HepG2 (cell line): ENCODE results near the gene MTSS2. TPM values are rescaled to one million over a fixed set of nuclear protein-coding genes. Genes with fewer than 3 reads are reported as not detected.

Experiments
- ATAC-seq: fragments of 200-7000 bp; cut with Tn5 transposase; 3 replicates; pipeline ENCODE4 v1.9.1; 2020; ENCODE audit warnings: mild to moderate bottlenecking, moderate library complexity
- BruUV-seq: library from RNA; stranded (reverse); fragments of 400-500 nt; replicated peaks from 2 replicates; lab custom pipeline; 2021; lab: Mats Ljungman, UMichigan
- CTCF ChIA-PET: fragments of 300-600 bp; formaldehyde crosslinking; extraction: SDS; loops from one replicate; lab custom pipeline; 2021; ENCODE audit warnings: low total read pairs, inconsistent platforms, low intra/inter-chr PET ratio; lab: Yijun Ruan, JAX
- POLR2A ChIA-PET: fragments of 350-600 bp; sonication (Branson Sonifier 250); formaldehyde crosslinking; loops from one replicate; lab custom pipeline; 2020; ENCODE audit warnings: antibody characterized with exemption, inconsistent platforms; lab: Yijun Ruan, JAX
- DNase-seq: peaks from one replicate; pipeline ENCODE4 v3.0.0-alpha.2; 2015; ENCODE audit warnings: low spot score
- FAIRE-seq: peaks from 3 replicates; lab custom pipeline; 2011; peaks lifted over from hg19 to GRCh38; lab: Jason Lieb, UNC
- H2AFZ ChIP-seq: one replicate; pipeline ENCODE4 v1.6.1; 2011; ENCODE audit warnings: low read length, inconsistent platforms
- H3K27ac ChIP-seq: fragments of 300-600 bp; 3 replicates; pipeline ENCODE4 v1.8.0; 2011; ENCODE audit warnings: mixed run types, mild to moderate bottlenecking, mixed read lengths, low read length, inconsistent platforms; ENCODE audit not compliant: insufficient read depth; ENCODE audit errors: extremely low read length
- H3K27me3 ChIP-seq, 2 experiments: fragments of 200-600 bp in 1 of 2; 2 replicates in 1 of 2; 3 replicates in 1 of 2; pipeline versions ENCODE4 v1.6.0 to v1.8.0; 2011; ENCODE audit warnings: low read length in 2 of 2, mild to moderate bottlenecking in 2 of 2, moderate library complexity in 2 of 2, inconsistent platforms in 1 of 2; ENCODE audit not compliant: insufficient read depth in 2 of 2, control insufficient read depth in 1 of 2
- H3K36me3 ChIP-seq, 2 experiments: fragments of 200-600 bp in 1 of 2; replicated peaks in 1 of 2; 2 replicates in 1 of 2; 3 replicates in 1 of 2; pipeline versions ENCODE4 v1.5.1 to v1.8.0; 2011; ENCODE audit warnings: low read length in 2 of 2, inconsistent platforms in 1 of 2; ENCODE audit not compliant: insufficient read depth in 2 of 2, control insufficient read depth in 1 of 2
- H3K4me1 ChIP-seq: 2 replicates; pipeline ENCODE4 v1.5.1; 2012; ENCODE audit warnings: low read length, inconsistent platforms; ENCODE audit not compliant: insufficient read depth
- H3K4me2 ChIP-seq: 2 replicates; pipeline ENCODE4 v1.6.0; 2011; ENCODE audit warnings: low read depth, low read length, inconsistent platforms
- H3K4me3 ChIP-seq, 3 experiments: fragments of 200-600 bp in 1 of 3; sonication (generic), shearing (Covaris generic) in 1 of 3; replicated peaks in 1 of 3; 2 replicates each; pipeline ENCODE4 v1.5.1; 2011 to 2016; ENCODE audit warnings: low read length in 3 of 3, inconsistent platforms in 2 of 3, low read depth in 2 of 3, mild to moderate bottlenecking in 2 of 3, control low read depth in 1 of 3, mixed read lengths in 1 of 3; ENCODE audit not compliant: insufficient read depth in 1 of 3
- H3K79me2 ChIP-seq: one replicate; pipeline ENCODE4 v1.6.1; 2011; ENCODE audit warnings: low read length, inconsistent platforms; ENCODE audit not compliant: insufficient read depth
- H3K9ac ChIP-seq: 2 replicates; pipeline ENCODE4 v1.6.0; 2011; ENCODE audit warnings: mild to moderate bottlenecking, low read depth, low read length, inconsistent platforms; ENCODE audit not compliant: insufficient read depth
- H3K9me3 ChIP-seq: 2 replicates; pipeline ENCODE4 v1.5.1; 2012; ENCODE audit warnings: mild to moderate bottlenecking, low read length
- H4K20me1 ChIP-seq: 2 replicates; pipeline ENCODE4 v1.6.0; 2011; ENCODE audit warnings: inconsistent platforms, mild to moderate bottlenecking, low read length, moderate library complexity; ENCODE audit not compliant: insufficient read depth
- BHLHE40 ChIP-seq: IDR thresholded peaks from 2 replicates; pipeline ENCODE4 v1.6.1; 2011; ENCODE audit warnings: low read length, improper control_type of control experiment
- CEBPB ChIP-seq: IDR thresholded peaks from 2 replicates; pipeline ENCODE4 v1.6.1; 2011; ENCODE audit warnings: low read depth, low read length, improper control_type of control experiment, borderline replicate concordance
- ETV5 ChIP-seq: IDR thresholded peaks from 2 replicates; pipeline ENCODE4 v1.6.1; 2018; ENCODE audit warnings: missing biosample characterization, missing genetic modification reagents, inconsistent platforms, borderline replicate concordance
- FOSL2 ChIP-seq: sonication (generic); formaldehyde crosslinking; IDR thresholded peaks from 2 replicates; pipeline ENCODE4 v1.4.0; 2020; ENCODE audit warnings: missing genetic modification reagents
- SMARCE1 ChIP-seq: fragments of 450-650 bp; IDR thresholded peaks from 2 replicates; pipeline ENCODE4 v1.6.1; 2017; ENCODE audit warnings: borderline replicate concordance
- SP5 ChIP-seq: IDR thresholded peaks from 2 replicates; pipeline ENCODE4 v1.6.1; 2016; ENCODE audit warnings: low read depth, borderline replicate concordance
- WIZ ChIP-seq: sonication (generic); formaldehyde crosslinking; IDR thresholded peaks from 2 replicates; pipeline ENCODE4 v1.5.1; 2020; ENCODE audit warnings: mild to moderate bottlenecking, missing genetic modification reagents
- ZFY ChIP-seq: sonication (generic); formaldehyde crosslinking; IDR thresholded peaks from 2 replicates; pipeline ENCODE4 v1.4.0; 2020; ENCODE audit warnings: missing genetic modification reagents
- ZNF441 ChIP-seq: sonication (generic); formaldehyde crosslinking; IDR thresholded peaks from 2 replicates; pipeline ENCODE4 v1.7.0; 2021; ENCODE audit warnings: missing genetic modification reagents, borderline replicate concordance
- ZNF615 ChIP-seq: sonication (generic); formaldehyde crosslinking; IDR thresholded peaks from 2 replicates; pipeline ENCODE4 v1.5.0; 2020; ENCODE audit warnings: mild to moderate bottlenecking, missing genetic modification reagents, borderline replicate concordance
- ZNF660 ChIP-seq: sonication (generic); formaldehyde crosslinking; IDR thresholded peaks from 2 replicates; pipeline ENCODE4 v1.5.1; 2020; ENCODE audit warnings: mild to moderate bottlenecking, low read depth, missing genetic modification reagents, borderline replicate concordance
- WGBS: methylation state at CpG from one replicate; pipeline ENCODE4 v1.1.6; 2017; ENCODE audit warnings: low lambda C conversion rate; 5-methylcytosine and 5-hydroxymethylcytosine counted together
- in situ Hi-C: cut with HindIII; loops from 2 replicates; pipeline ENCODE4 v1.10.0; 2017; ENCODE audit warnings: low pct_unique_long_range_greater_than_20kb; ENCODE audit not compliant: extremely low pct_ligation_motif_present
- intact Hi-C: fragments of 100-400 bp; cut with micrococcal nuclease; formaldehyde crosslinking; loops from one replicate; pipeline ENCODE4 v1.10.0; 2022; ENCODE audit not compliant: unreplicated experiment
- polyA plus RNA-seq, 8 experiments: library from polyadenylated mRNA; depleted of rRNA in 3 of 8; stranded (reverse) in 7 of 8; unstranded in 1 of 8; fragments of >200 nt; fragmentation: Illumina TruSeq in 4 of 8; extraction: Trizol in 4 of 8; gene quantifications; 2 replicates each; pipeline versions ENCODE4 v1.2.1 to v1.2.3, GENCODE V29; 2011 to 2016; ENCODE audit warnings: low read depth in 4 of 8, missing spikeins in 1 of 8, mixed read lengths in 1 of 8; ENCODE audit not compliant: insufficient read depth in 1 of 8
- total RNA-seq, 5 experiments: library from RNA; depleted of rRNA; stranded (reverse); fragments of >200 nt; fragmentation: Illumina TruSeq; extraction: Trizol; gene quantifications; 2 replicates each; pipeline ENCODE4 v1.2.3, GENCODE V29; 2016; ENCODE audit warnings: low read depth in 1 of 5
- TF ChIP-seq, protein P1 (sequence below): sonication (generic); formaldehyde crosslinking; IDR thresholded peaks from 2 replicates; pipeline ENCODE4 v1.4.0; 2020; ENCODE audit warnings: missing genetic modification reagents
- TF ChIP-seq, protein P2 (sequence below): sonication (generic); formaldehyde crosslinking; IDR thresholded peaks from 2 replicates; pipeline ENCODE4 v1.4.0; 2020; ENCODE audit warnings: missing genetic modification reagents, borderline replicate concordance
- TF ChIP-seq, protein P3 (sequence below): sonication (generic); formaldehyde crosslinking; IDR thresholded peaks from 2 replicates; pipeline ENCODE4 v1.8.1; 2023; ENCODE audit warnings: mild to moderate bottlenecking, missing genetic modification reagents
- TF ChIP-seq, protein P4 (sequence below): sonication (generic); IDR thresholded peaks from 2 replicates; pipeline ENCODE4 v1.6.1; 2016; ENCODE audit warnings: low read depth, borderline replicate concordance
- TF ChIP-seq, protein P5 (sequence below): sonication (generic); formaldehyde crosslinking; IDR thresholded peaks from 2 replicates; pipeline ENCODE4 v1.4.0; 2020; ENCODE audit warnings: missing genetic modification reagents, borderline replicate concordance

Gene MTSS2
- total and polyA plus RNA-seq, 2 of the 13 experiments (the other 11 are each of a cell fraction or from before 2014, with no cell fraction given): 132 to 242 TPM

DNA sequence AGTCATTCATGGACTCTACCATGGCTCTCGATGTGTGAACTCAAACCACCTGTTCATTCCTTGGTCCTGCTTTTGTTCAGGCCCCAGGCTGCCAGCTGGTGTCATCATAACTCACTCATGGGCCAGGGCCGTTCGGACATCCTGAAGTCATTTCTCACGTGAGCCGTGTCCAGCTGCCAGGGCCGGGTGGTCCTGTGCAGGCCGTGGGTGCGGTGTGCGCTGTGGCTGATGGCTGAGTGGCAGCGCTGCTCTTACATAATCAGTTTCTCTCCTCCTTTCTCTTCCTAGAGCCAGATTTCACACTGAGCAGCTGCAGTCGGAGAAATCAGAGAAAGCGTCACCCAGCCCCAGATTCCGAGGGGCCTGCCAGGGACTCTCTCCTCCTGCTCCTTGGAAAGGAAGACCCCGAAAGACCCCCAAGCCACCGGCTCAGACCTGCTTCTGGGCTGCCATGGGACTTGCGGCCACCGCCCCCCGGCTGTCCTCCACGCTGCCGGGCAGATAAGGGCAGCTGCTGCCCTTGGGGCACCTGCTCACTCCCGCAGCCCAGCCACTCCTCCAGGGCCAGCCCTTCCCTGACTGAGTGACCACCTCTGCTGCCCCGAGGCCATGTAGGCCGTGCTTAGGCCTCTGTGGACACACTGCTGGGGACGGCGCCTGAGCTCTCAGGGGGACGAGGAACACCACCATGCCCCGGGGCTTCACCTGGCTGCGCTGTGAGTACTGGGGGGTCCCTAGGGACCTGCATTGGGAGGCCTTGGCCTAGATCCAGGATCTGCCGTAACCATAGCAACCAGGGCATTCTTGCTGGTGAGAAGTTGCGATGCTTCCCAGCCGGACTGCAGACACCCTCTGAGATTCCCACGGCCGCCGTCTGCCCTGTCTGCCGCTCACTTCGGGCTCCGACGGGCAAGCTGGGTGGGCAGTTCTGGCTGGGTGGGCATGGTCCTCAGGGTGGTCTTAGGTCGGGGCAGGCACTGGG, 39.3 kb downstream of the MTSS2 start, which contains the start of gene IL34:
Gene IL34, plus strand, starts transcription at position 300 of the 982 bp plus-strand sequence. Its CDS starts 389 bp downstream, at position 689.
- Histone ChIP-seq H3K27ac (no peak within 1 kb of the TSS), H3K9ac (no peak within 1 kb of the TSS), H3K4me3 (peak within 1 kb of the TSS in 1 of 3 experiments; percentile 52; a peak in 1 of 6 replicates), H3K79me2 (no peaks in the 10 kb centered on the region), H3K4me1 (peaks cover 6% of the 10 kb centered on the region; the same call in 1 of the 2 replicates), H3K36me3 (no peaks in the 10 kb centered on the region), H3K9me3 (no peaks in the 10 kb centered on the region), H2AFZ (no peak within 1 kb of the TSS), H3K27me3 (peaks cover 10 to 58% of the 10 kb centered on the region in 2 experiments; a peak in 4 of 5 replicates), H4K20me1 (no peaks in the 10 kb centered on the region), H3K4me2 (peak within 1 kb of the TSS; percentile 44; the same call in 1 of the 2 replicates)
- POLR2A ChIA-PET: no interaction called here
- CTCF ChIA-PET: no interaction called here
- DNase-seq (no peak), FAIRE-seq (no peak), ATAC-seq (peak; percentile 40)
- no TSS peak for BruUV-seq
- intact Hi-C loops: loop anchor here (5.0 kb wide), 1 partner anchor 69 kb away; no protein-coding TSS in a partner anchor
- in situ Hi-C loops: no loop called here
- 41% methylated on average over 30 of the region's 39 CpGs for WGBS
- TF ChIP-seq, protein P1, sequence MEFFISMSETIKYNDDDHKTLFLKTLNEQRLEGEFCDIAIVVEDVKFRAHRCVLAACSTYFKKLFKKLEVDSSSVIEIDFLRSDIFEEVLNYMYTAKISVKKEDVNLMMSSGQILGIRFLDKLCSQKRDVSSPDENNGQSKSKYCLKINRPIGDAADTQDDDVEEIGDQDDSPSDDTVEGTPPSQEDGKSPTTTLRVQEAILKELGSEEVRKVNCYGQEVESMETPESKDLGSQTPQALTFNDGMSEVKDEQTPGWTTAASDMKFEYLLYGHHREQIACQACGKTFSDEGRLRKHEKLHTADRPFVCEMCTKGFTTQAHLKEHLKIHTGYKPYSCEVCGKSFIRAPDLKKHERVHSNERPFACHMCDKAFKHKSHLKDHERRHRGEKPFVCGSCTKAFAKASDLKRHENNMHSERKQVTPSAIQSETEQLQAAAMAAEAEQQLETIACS (CRISPR knock-in tag): no peak
- 0 out of 2 replicates have a peak, but pooled peaks have one; percentile 3 for TF ChIP-seq CEBPB
- TF ChIP-seq, protein P2, sequence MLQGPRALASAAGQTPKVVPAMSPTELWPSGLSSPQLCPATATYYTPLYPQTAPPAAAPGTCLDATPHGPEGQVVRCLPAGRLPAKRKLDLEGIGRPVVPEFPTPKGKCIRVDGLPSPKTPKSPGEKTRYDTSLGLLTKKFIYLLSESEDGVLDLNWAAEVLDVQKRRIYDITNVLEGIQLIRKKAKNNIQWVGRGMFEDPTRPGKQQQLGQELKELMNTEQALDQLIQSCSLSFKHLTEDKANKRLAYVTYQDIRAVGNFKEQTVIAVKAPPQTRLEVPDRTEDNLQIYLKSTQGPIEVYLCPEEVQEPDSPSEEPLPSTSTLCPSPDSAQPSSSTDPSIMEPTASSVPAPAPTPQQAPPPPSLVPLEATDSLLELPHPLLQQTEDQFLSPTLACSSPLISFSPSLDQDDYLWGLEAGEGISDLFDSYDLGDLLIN (CRISPR knock-in tag): no peak
- TF ChIP-seq, protein P3, sequence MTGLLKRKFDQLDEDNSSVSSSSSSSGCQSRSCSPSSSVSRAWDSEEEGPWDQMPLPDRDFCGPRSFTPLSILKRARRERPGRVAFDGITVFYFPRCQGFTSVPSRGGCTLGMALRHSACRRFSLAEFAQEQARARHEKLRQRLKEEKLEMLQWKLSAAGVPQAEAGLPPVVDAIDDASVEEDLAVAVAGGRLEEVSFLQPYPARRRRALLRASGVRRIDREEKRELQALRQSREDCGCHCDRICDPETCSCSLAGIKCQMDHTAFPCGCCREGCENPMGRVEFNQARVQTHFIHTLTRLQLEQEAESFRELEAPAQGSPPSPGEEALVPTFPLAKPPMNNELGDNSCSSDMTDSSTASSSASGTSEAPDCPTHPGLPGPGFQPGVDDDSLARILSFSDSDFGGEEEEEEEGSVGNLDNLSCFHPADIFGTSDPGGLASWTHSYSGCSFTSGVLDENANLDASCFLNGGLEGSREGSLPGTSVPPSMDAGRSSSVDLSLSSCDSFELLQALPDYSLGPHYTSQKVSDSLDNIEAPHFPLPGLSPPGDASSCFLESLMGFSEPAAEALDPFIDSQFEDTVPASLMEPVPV (CRISPR knock-in tag): no peak
- TF ChIP-seq, protein P4, sequence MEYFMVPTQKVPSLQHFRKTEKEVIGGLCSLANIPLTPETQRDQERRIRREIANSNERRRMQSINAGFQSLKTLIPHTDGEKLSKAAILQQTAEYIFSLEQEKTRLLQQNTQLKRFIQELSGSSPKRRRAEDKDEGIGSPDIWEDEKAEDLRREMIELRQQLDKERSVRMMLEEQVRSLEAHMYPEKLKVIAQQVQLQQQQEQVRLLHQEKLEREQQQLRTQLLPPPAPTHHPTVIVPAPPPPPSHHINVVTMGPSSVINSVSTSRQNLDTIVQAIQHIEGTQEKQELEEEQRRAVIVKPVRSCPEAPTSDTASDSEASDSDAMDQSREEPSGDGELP: no peak
- TF ChIP-seq ZNF615 (CRISPR knock-in tag): no peak
- no peak for TF ChIP-seq SMARCE1
- TF ChIP-seq ZNF660 (CRISPR knock-in tag): no peak
- TF ChIP-seq BHLHE40: 0 out of 2 replicates have a peak, but pooled peaks have one; percentile 23
- peak; percentile 8; the same call in 1 of the 2 replicates for TF ChIP-seq ETV5
- peak; percentile 11; the same call in 1 of the 2 replicates for TF ChIP-seq ZFY
- TF ChIP-seq, protein P5, sequence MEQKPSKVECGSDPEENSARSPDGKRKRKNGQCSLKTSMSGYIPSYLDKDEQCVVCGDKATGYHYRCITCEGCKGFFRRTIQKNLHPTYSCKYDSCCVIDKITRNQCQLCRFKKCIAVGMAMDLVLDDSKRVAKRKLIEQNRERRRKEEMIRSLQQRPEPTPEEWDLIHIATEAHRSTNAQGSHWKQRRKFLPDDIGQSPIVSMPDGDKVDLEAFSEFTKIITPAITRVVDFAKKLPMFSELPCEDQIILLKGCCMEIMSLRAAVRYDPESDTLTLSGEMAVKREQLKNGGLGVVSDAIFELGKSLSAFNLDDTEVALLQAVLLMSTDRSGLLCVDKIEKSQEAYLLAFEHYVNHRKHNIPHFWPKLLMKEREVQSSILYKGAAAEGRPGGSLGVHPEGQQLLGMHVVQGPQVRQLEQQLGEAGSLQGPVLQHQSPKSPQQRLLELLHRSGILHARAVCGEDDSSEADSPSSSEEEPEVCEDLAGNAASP (CRISPR knock-in tag): no peak
- no peak for TF ChIP-seq WIZ (CRISPR knock-in tag)
- no peak for TF ChIP-seq ZNF441 (CRISPR knock-in tag)
- TF ChIP-seq FOSL2 (CRISPR knock-in tag): 0 out of 2 replicates have a peak, but pooled peaks have one; percentile 22
- no peak for TF ChIP-seq SP5
